WTC11 (cell line): Measurements from ENCODE around the gene FBXL7. TPM values are rescaled to one million over a fixed set of nuclear protein-coding genes. Genes with fewer than 3 reads are reported as not detected.

Experiments
- ATAC-seq: fragments of 200-7000 bp; cut with Tn5 transposase; 2 replicates; pipeline ENCODE4 v1.10.0; 2021; ENCODE audit warnings: mild to moderate bottlenecking, moderate library complexity
- CTCF ChIA-PET: fragments of 300-600 bp; sonication (Branson Sonifier 250); formaldehyde crosslinking; loops from one replicate; lab custom pipeline; 2021; ENCODE audit warnings: antibody characterized with exemption; lab: Charles Lee
- POLR2A ChIA-PET: fragments of 350-600 bp; sonication (Branson Sonifier 250); formaldehyde crosslinking; loops from one replicate; lab custom pipeline; 2021; ENCODE audit warnings: antibody characterized with exemption; lab: Charles Lee
- DNase-seq: peaks from one replicate; pipeline ENCODE4 v3.0.0; 2021; ENCODE audit warnings: low spot score
- H3K27ac Mint-ChIP-seq: 2 replicates; pipeline ENCODE4 v1.8.0; 2021; ENCODE audit warnings: mixed read lengths
- H3K27me3 Mint-ChIP-seq: 2 replicates; pipeline ENCODE4 v1.8.0; 2021; ENCODE audit warnings: low read depth, mild to moderate bottlenecking, moderate library complexity, mixed read lengths
- H3K36me3 Mint-ChIP-seq: 2 replicates; pipeline ENCODE4 v1.8.0; 2021; ENCODE audit warnings: mixed read lengths
- H3K4me1 Mint-ChIP-seq: 2 replicates; pipeline ENCODE4 v1.8.0; 2022; ENCODE audit warnings: mixed read lengths
- H3K4me3 Mint-ChIP-seq: 2 replicates; pipeline ENCODE4 v1.8.0; 2021; ENCODE audit warnings: mild to moderate bottlenecking, moderate library complexity, mixed read lengths
- H3K9me3 Mint-ChIP-seq: 2 replicates; pipeline ENCODE4 v1.8.0; 2021; ENCODE audit warnings: mixed read lengths
- ARID4B ChIP-seq: sonication (generic); formaldehyde crosslinking; IDR thresholded peaks from 2 replicates; pipeline ENCODE4 v1.8.0; 2023; ENCODE audit warnings: missing genetic modification reagents, mild to moderate bottlenecking, borderline replicate concordance
- ATF3 ChIP-seq: sonication (generic); formaldehyde crosslinking; conservative IDR thresholded peaks from 2 replicates; pipeline ENCODE4 v1.8.1; 2022; ENCODE audit warnings: mild to moderate bottlenecking, missing genetic modification reagents
- ESRRA ChIP-seq: sonication (generic); formaldehyde crosslinking; IDR thresholded peaks from 2 replicates; pipeline ENCODE4 v1.8.1; 2022; ENCODE audit warnings: mild to moderate bottlenecking, missing genetic modification reagents, borderline replicate concordance
- FOXK1 ChIP-seq: sonication (generic); formaldehyde crosslinking; IDR thresholded peaks from 2 replicates; pipeline ENCODE4 v1.8.0; 2022; ENCODE audit warnings: mild to moderate bottlenecking, moderate library complexity, missing genetic modification reagents
- IRF2 ChIP-seq: sonication (generic); formaldehyde crosslinking; IDR thresholded peaks from 2 replicates; pipeline ENCODE4 v1.8.0; 2022; ENCODE audit warnings: low read depth, missing genetic modification reagents, borderline replicate concordance
- JAZF1 ChIP-seq: fragments of 250-450 bp; sonication (Bioruptor Pico); IDR thresholded peaks from 2 replicates; pipeline ENCODE4 v1.9.0; 2021; ENCODE audit warnings: moderate library complexity, mild to moderate bottlenecking, inconsistent platforms
- MXD4 ChIP-seq: fragments of 250-450 bp; sonication (Bioruptor Pico); IDR thresholded peaks from 2 replicates; pipeline ENCODE4 v1.8.0; 2021; ENCODE audit warnings: mild to moderate bottlenecking, moderate library complexity, borderline replicate concordance
- NR3C1 ChIP-seq: sonication (generic); formaldehyde crosslinking; conservative IDR thresholded peaks from 2 replicates; pipeline ENCODE4 v1.8.1; 2023; ENCODE audit warnings: low read depth, mild to moderate bottlenecking, missing genetic modification reagents
- SOX15 ChIP-seq: fragments of 250-450 bp; sonication (Bioruptor Pico); IDR thresholded peaks from 2 replicates; pipeline ENCODE4 v1.9.0; 2021; ENCODE audit warnings: mild to moderate bottlenecking
- SP1 ChIP-seq: sonication (generic); formaldehyde crosslinking; conservative IDR thresholded peaks from 2 replicates; pipeline ENCODE4 v1.8.1; 2022; ENCODE audit warnings: missing genetic modification reagents
- TEAD1 ChIP-seq: sonication (generic); formaldehyde crosslinking; IDR thresholded peaks from 2 replicates; pipeline ENCODE4 v1.8.0; 2022; ENCODE audit warnings: mild to moderate bottlenecking, missing genetic modification reagents
- USF2 ChIP-seq: sonication (generic); formaldehyde crosslinking; IDR thresholded peaks from 2 replicates; pipeline ENCODE4 v1.8.1; 2023; ENCODE audit warnings: mild to moderate bottlenecking, missing genetic modification reagents, moderate library complexity
- ZMAT4 ChIP-seq: fragments of 250-450 bp; sonication (Bioruptor Pico); IDR thresholded peaks from 2 replicates; pipeline ENCODE4 v1.9.0; 2021; ENCODE audit warnings: mild to moderate bottlenecking
- ZNF416 ChIP-seq: fragments of 250-450 bp; sonication (Bioruptor Pico); IDR thresholded peaks from 2 replicates; pipeline ENCODE4 v1.9.0; 2021; ENCODE audit warnings: mild to moderate bottlenecking, inconsistent platforms
- ZNF425 ChIP-seq: fragments of 250-450 bp; sonication (Bioruptor Pico); conservative IDR thresholded peaks from 2 replicates; pipeline ENCODE4 v1.9.0; 2021; ENCODE audit warnings: mild to moderate bottlenecking
- ZNF512 ChIP-seq: sonication (generic); formaldehyde crosslinking; IDR thresholded peaks from 2 replicates; pipeline ENCODE4 v1.8.1; 2022; ENCODE audit warnings: missing genetic modification reagents, borderline replicate concordance
- total RNA-seq: library from RNA; stranded (reverse); gene quantifications from 3 replicates; pipeline ENCODE4 v1.2.3, GENCODE V29; 2021
- TF ChIP-seq, protein P1 (sequence below): sonication (generic); formaldehyde crosslinking; IDR thresholded peaks from 2 replicates; pipeline ENCODE4 v1.8.0; 2023; ENCODE audit warnings: missing genetic modification reagents
- TF ChIP-seq, protein P2 (sequence below): sonication (generic); formaldehyde crosslinking; IDR thresholded peaks from 2 replicates; pipeline ENCODE4 v1.8.1; 2023; ENCODE audit warnings: mild to moderate bottlenecking, missing genetic modification reagents
- TF ChIP-seq, protein P3 (sequence below): sonication (generic); formaldehyde crosslinking; IDR thresholded peaks from 2 replicates; pipeline ENCODE4 v1.8.0; 2023; ENCODE audit warnings: mild to moderate bottlenecking, missing genetic modification reagents
- TF ChIP-seq, protein P4 (sequence below): sonication (generic); formaldehyde crosslinking; IDR thresholded peaks from 2 replicates; pipeline ENCODE4 v1.8.1; 2023; ENCODE audit warnings: mild to moderate bottlenecking, moderate library complexity, missing genetic modification reagents

Gene FBXL7
- total RNA-seq, 1 experiment from 2014 or later = 13.8 TPM

GRCh38 chr5:15753752-15754151 lies 253.8 kb downstream of the FBXL7 start:
- POLR2A ChIA-PET = no interaction called here
- no peak for ATAC-seq

More at GRCh38 chr5:15753752-15754151, 253.8 kb downstream of the FBXL7 start:
- TF ChIP-seq ESRRA (CRISPR knock-in tag) = no peak
- TF ChIP-seq ZNF416 (CRISPR knock-in tag) = no peak
- TF ChIP-seq MXD4 (CRISPR knock-in tag) = no peak
- no peak for TF ChIP-seq SOX15 (CRISPR knock-in tag)
- TF ChIP-seq ZNF425 = no peak
- TF ChIP-seq, protein P1, sequence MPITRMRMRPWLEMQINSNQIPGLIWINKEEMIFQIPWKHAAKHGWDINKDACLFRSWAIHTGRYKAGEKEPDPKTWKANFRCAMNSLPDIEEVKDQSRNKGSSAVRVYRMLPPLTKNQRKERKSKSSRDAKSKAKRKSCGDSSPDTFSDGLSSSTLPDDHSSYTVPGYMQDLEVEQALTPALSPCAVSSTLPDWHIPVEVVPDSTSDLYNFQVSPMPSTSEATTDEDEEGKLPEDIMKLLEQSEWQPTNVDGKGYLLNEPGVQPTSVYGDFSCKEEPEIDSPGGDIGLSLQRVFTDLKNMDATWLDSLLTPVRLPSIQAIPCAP (CRISPR knock-in tag) = no peak
- no peak for TF ChIP-seq USF2 (CRISPR knock-in tag)
- TF ChIP-seq ZNF512 (CRISPR knock-in tag) = no peak
- TF ChIP-seq JAZF1 = no peak
- TF ChIP-seq, protein P2, sequence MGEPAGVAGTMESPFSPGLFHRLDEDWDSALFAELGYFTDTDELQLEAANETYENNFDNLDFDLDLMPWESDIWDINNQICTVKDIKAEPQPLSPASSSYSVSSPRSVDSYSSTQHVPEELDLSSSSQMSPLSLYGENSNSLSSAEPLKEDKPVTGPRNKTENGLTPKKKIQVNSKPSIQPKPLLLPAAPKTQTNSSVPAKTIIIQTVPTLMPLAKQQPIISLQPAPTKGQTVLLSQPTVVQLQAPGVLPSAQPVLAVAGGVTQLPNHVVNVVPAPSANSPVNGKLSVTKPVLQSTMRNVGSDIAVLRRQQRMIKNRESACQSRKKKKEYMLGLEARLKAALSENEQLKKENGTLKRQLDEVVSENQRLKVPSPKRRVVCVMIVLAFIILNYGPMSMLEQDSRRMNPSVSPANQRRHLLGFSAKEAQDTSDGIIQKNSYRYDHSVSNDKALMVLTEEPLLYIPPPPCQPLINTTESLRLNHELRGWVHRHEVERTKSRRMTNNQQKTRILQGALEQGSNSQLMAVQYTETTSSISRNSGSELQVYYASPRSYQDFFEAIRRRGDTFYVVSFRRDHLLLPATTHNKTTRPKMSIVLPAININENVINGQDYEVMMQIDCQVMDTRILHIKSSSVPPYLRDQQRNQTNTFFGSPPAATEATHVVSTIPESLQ = no peak
- TF ChIP-seq NR3C1 (CRISPR knock-in tag) = no peak
- TF ChIP-seq ZMAT4 (CRISPR knock-in tag) = no peak
- TF ChIP-seq SP1 (CRISPR knock-in tag) = no peak
- TF ChIP-seq, protein P3, sequence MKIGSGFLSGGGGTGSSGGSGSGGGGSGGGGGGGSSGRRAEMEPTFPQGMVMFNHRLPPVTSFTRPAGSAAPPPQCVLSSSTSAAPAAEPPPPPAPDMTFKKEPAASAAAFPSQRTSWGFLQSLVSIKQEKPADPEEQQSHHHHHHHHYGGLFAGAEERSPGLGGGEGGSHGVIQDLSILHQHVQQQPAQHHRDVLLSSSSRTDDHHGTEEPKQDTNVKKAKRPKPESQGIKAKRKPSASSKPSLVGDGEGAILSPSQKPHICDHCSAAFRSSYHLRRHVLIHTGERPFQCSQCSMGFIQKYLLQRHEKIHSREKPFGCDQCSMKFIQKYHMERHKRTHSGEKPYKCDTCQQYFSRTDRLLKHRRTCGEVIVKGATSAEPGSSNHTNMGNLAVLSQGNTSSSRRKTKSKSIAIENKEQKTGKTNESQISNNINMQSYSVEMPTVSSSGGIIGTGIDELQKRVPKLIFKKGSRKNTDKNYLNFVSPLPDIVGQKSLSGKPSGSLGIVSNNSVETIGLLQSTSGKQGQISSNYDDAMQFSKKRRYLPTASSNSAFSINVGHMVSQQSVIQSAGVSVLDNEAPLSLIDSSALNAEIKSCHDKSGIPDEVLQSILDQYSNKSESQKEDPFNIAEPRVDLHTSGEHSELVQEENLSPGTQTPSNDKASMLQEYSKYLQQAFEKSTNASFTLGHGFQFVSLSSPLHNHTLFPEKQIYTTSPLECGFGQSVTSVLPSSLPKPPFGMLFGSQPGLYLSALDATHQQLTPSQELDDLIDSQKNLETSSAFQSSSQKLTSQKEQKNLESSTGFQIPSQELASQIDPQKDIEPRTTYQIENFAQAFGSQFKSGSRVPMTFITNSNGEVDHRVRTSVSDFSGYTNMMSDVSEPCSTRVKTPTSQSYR = no peak
- TF ChIP-seq, protein P4, sequence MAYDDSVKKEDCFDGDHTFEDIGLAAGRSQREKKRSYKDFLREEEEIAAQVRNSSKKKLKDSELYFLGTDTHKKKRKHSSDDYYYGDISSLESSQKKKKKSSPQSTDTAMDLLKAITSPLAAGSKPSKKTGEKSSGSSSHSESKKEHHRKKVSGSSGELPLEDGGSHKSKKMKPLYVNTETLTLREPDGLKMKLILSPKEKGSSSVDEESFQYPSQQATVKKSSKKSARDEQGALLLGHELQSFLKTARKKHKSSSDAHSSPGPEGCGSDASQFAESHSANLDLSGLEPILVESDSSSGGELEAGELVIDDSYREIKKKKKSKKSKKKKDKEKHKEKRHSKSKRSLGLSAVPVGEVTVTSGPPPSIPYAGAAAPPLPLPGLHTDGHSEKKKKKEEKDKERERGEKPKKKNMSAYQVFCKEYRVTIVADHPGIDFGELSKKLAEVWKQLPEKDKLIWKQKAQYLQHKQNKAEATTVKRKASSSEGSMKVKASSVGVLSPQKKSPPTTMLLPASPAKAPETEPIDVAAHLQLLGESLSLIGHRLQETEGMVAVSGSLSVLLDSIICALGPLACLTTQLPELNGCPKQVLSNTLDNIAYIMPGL (CRISPR knock-in tag) = no peak
- no peak for TF ChIP-seq FOXK1 (CRISPR knock-in tag)
- TF ChIP-seq ATF3 (CRISPR knock-in tag) = no peak
- no peak for TF ChIP-seq TEAD1 (CRISPR knock-in tag)
- no peak for TF ChIP-seq IRF2 (CRISPR knock-in tag)
- TF ChIP-seq ARID4B (CRISPR knock-in tag) = no peak
- CTCF ChIA-PET = no interaction called here
- no peak for DNase-seq
- no peaks in the 10 kb centered on the region for H3K27me3 Mint-ChIP-seq
- H3K36me3 Mint-ChIP-seq = no peaks in the 10 kb centered on the region
- H3K27ac Mint-ChIP-seq = no peak overlapping the region
- H3K4me3 Mint-ChIP-seq = no peak overlapping the region
- peaks cover 43% of the 10 kb centered on the region for H3K4me1 Mint-ChIP-seq
- peaks cover 9% of the 10 kb centered on the region for H3K9me3 Mint-ChIP-seq
